Heart left ventricle (tissue), 16 donors: Measurements from ENCODE around the gene MRPL21. TPM values are rescaled to one million over a fixed set of nuclear protein-coding genes. Genes with fewer than 3 reads are reported as not detected.

Source experiments
- ATAC-seq, 4 donors: fragments of 200-7000 bp; cut with Tn5 transposase; one replicate each; pipeline ENCODE4 v1.9.1; 2020 to 2022; ENCODE audit warnings: moderate library complexity in 4 of 4, mild to moderate bottlenecking in 3 of 4, moderate number of reproducible peaks in 1 of 4
- DNase-seq, 5 donors: peaks; one replicate each; pipeline ENCODE4 v3.0.0-alpha.2; 2020
- H3K27ac ChIP-seq, 12 donors: fragments of 200-600 bp; sonication (generic) in 4 of 12; one replicate each; pipeline versions ENCODE4 v1.5.0 to v1.8.0; 2016 to 2022; ENCODE audit warnings: mild to moderate bottlenecking in 2 of 12
- H3K27me3 ChIP-seq, 9 donors: fragments of 200-600 bp; sonication (generic) in 2 of 9; one replicate each; pipeline versions ENCODE4 v1.5.1 to v1.8.0; 2016 to 2022; ENCODE audit warnings: mild to moderate bottlenecking in 3 of 9
- H3K36me3 ChIP-seq, 9 donors: fragments of 200-600 bp; sonication (generic) in 2 of 9; one replicate each; pipeline versions ENCODE4 v1.5.0 to v1.8.0; 2018 to 2022; ENCODE audit warnings: mild to moderate bottlenecking in 2 of 9
- H3K4me1 ChIP-seq, 12 donors: fragments of 200-600 bp; sonication (generic) in 4 of 12; one replicate each; pipeline versions ENCODE4 v1.5.0 to v1.8.0; 2016 to 2022; ENCODE audit warnings: mild to moderate bottlenecking in 3 of 12
- H3K4me3 ChIP-seq, 12 donors: fragments of 200-600 bp; sonication (generic) in 4 of 12; one replicate each; pipeline versions ENCODE4 v1.5.0 to v1.8.0; 2017 to 2022; ENCODE audit warnings: mild to moderate bottlenecking in 9 of 12, moderate library complexity in 4 of 12
- H3K9me3 ChIP-seq, 12 donors: fragments of 200-600 bp; sonication (generic) in 4 of 12; one replicate each; pipeline versions ENCODE4 v1.5.0 to v1.8.0; 2016 to 2022; ENCODE audit warnings: mild to moderate bottlenecking in 1 of 12
- CTCF ChIP-seq, 12 donors: fragments of 200-600 bp; sonication (generic) in 4 of 12; IDR thresholded peaks; one replicate each; pipeline versions ENCODE4 v1.5.0 to v1.8.0; 2018 to 2022; ENCODE audit warnings: antibody characterized with exemption in 12 of 12, mild to moderate bottlenecking in 5 of 12
- POLR2A ChIP-seq, 2 donors: fragments of 450-650 bp; IDR thresholded peaks; one replicate each; pipeline ENCODE4 v1.6.1; 2017; ENCODE audit warnings: antibody characterized with exemption in 2 of 2, mild to moderate bottlenecking in 2 of 2, moderate library complexity in 2 of 2
- WGBS, 4 donors: extraction: QIAGEN DNeasy Blood & Tissue Kit in 2 of 4; methylation state at CpG; one replicate each; pipeline versions ENCODE4 v1.1.5 to v1.1.7; 2013 to 2018; 5-methylcytosine and 5-hydroxymethylcytosine counted together
- intact Hi-C, 10 donors: fragments of 100-400 bp; cut with DNase I; formaldehyde crosslinking; loops; one replicate each; pipeline versions ENCODE4 v1.11.1 to v1.14.2; 2022
- polyA plus RNA-seq, 2 donors: library from polyadenylated mRNA; stranded (reverse); fragments of 200-250 nt; gene quantifications; one replicate each; pipeline ENCODE4 v1.2.3, GENCODE V29; 2013
- total RNA-seq, 9 donors: library from RNA; depleted of rRNA in 2 of 9; stranded (reverse); fragments of >200 nt in 2 of 9; fragmentation: NEBNext Ultra II Directional in 3 of 9; extraction: Animal tissue kit (Norgen Biotek cat#: 25700) in 3 of 9; gene quantifications; one replicate each; pipeline versions ENCODE4 v1.1.0 to v1.2.4, GENCODE V29; 2016 to 2023
- donor health status: ischemic (EF 13 %, LVEDD 7.1; RV severe dilation, severe dysfunction).
- donor health status: healthy with polysubstance abuse.
- donor health status: DM: no; HTN: yes; CAD: no.
- donor health status: DM: no; HTN: no; CAD: no.
- donor health status: ischemic (EF 25% LVEDD 6.9; RV normal size, moderate dysfunction).
- donor health status: ischemic (EF 25% LVEDD 5.7; RV mildly dilated, moderate dysfunction).
- donor health status: healthy.
- donor health status: DM: yes; HTN: yes; CAD: no.
- donor health status: ischemic (EF 35%, LVEDD 5.7; RV mildly dilated, moderate dysfunction).
- donor health status: nonischemic (EF 11% LVEDD 7.7; RV severe dilation, severe dysfunction).
- donor health status: DM: yes; HTN: yes; CAD: no.
- donor health status: PGD.
- donor health status: ischemic (EF 29% LVEDD 5.4; RV normal size, mild dysfunction).
- donor health status: nonischemic (EF 23%, LVEDD 6.1; RV moderate dilation, normal function).

Gene MRPL21
- total and polyA plus RNA-seq, 11 donors, result 59.9 to 230 (median 88.8) TPM

- Histone ChIP-seq H3K27ac (peak overlapping the region in 5 of 12 donors; percentile 6 to 53 (median 37)), H3K36me3 (peaks cover 0 to 70% (median 67%) of the 10 kb centered on the region in 9 donors), H3K4me3 (no peak overlapping the region), H3K27me3 (no peaks in the 10 kb centered on the region), H3K4me1 (peaks cover 8 to 23% (median 14%) of the 10 kb centered on the region in 12 donors), H3K9me3 (no peaks in the 10 kb centered on the region)
- no peak for TF ChIP-seq CTCF (IDR thresholded peaks at IDR 0.05)
- TF ChIP-seq POLR2A (IDR thresholded peaks at IDR 0.05), result no peak
- WGBS, 4 donors, result 62 to 74% (median 65%) methylated on average over 5 of the region's 5 CpGs
- DNase-seq (no peak), ATAC-seq (peak; percentile 42 to 73 (median 64))
- intact Hi-C loops, result loop anchor here in 2 of 10 donors (10.0 kb wide), 3 partner anchors 137 to 177 kb away; partner anchors contain the start of gene TPCN2 (in 1 of the 2)
These were observed 4.6 kb upstream of the MRPL21 start for GRCh38 chr11:68908273-68908672.

GRCh38 chr11:68905421-68906360, 2.1 kb upstream of the MRPL21 start:
- peaks cover 10 to 49% (median 28%) of the 10 kb centered on the region in 12 donors for H3K4me1 ChIP-seq

GRCh38 chr11:68904248-68904847, 716 bp upstream of the MRPL21 start:
- DNase-seq (peak; percentile 30 to 71 (median 43)), ATAC-seq (peak; percentile 9 to 59 (median 39))
- peak overlapping the region; percentile 73 to 96 (median 86) for H3K4me3 ChIP-seq
- peaks cover 10 to 49% (median 28%) of the 10 kb centered on the region in 12 donors for H3K4me1 ChIP-seq
- peaks cover 0 to 46% (median 37%) of the 10 kb centered on the region in 9 donors for H3K36me3 ChIP-seq
- peak overlapping the region; percentile 39 to 93 (median 86) for H3K27ac ChIP-seq
- intact Hi-C loops, result loop anchor here in 4 of 10 donors (2.0 to 10.0 kb wide), 6 partner anchors 62 to 184 kb away; partner anchors contain the start of genes CPT1A (in 1 of the 4) and TPCN2 (in 1 of the 4)
- TF ChIP-seq POLR2A (IDR thresholded peaks at IDR 0.05), result no peak
- no peak for TF ChIP-seq CTCF (IDR thresholded peaks at IDR 0.05)
- no peaks in the 10 kb centered on the region for H3K27me3 ChIP-seq
- H3K9me3 ChIP-seq, result no peaks in the 10 kb centered on the region
- 1% methylated on average over 20 to 24 of the region's 24 CpGs for WGBS, 4 donors

More at GRCh38 chr11:68905421-68906360, 2.1 kb upstream of the MRPL21 start:
- peak overlapping the region in 1 of 12 donors; percentile 85 for H3K27ac ChIP-seq
- intact Hi-C loops, result loop anchor here in 3 of 10 donors (2.0 to 10.0 kb wide), 4 partner anchors 139 to 183 kb away; partner anchors contain the start of gene TPCN2 (in 1 of the 3)
- 89 to 93% (median 91%) methylated on average over 23 of the region's 23 CpGs for WGBS, 4 donors
- TF ChIP-seq POLR2A (IDR thresholded peaks at IDR 0.05), result no peak
- TF ChIP-seq CTCF (IDR thresholded peaks at IDR 0.05), result no peak
- ATAC-seq, result no peak
- DNase-seq, result no peak
- peaks cover 0 to 46% (median 42%) of the 10 kb centered on the region in 9 donors for H3K36me3 ChIP-seq
- peak overlapping the region in 5 of 12 donors; percentile 78 to 93 (median 87) for H3K4me3 ChIP-seq
- H3K9me3 ChIP-seq, result no peaks in the 10 kb centered on the region
- H3K27me3 ChIP-seq, result no peaks in the 10 kb centered on the region
